ENCODE results near the gene SLC25A4.

DNA sequence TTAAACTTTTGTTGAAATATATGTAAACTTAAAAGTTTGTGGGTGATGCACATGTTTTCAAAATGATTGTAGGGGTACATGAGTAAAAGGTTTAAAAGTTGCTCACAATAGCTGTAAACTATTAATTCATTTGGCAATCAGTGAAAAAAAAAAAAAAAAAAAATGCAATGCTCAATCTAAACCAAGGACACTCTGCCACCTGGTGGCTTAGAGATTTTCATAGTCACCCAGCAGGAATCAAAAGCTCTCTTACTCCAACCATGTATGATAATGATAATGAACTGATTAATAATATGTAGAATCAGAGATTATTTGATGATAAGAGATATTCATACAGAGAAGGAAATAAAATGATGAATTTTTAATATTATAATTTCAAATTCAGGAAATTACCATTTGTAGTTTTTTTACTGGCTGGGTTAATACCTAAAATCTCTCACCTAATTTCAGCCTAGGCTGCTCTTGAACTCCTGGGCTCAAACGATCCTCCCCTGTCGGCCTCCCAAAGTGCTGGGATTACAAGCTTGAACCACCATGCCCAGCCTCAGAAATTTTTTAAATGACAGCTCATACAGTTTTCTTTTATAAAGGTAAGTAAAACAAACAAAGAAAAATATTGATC, 46.9 kb upstream of the SLC25A4 start:
- TF ChIP-seq CTCF (IDR thresholded peaks at IDR 0.05), result peak; percentile 42 to 79 (median 64)
- TF ChIP-seq POLR2A (IDR thresholded peaks at IDR 0.05), result no peak
